DMS 273 (cell line): ENCODE results near the gene TAF1D.
"Not testable (repeated sequence)": the region's sequence is repeated elsewhere in the genome, so short reads cannot be mapped to it uniquely, and the experiment has no call there.

Source experiments
- DNase-seq: peaks from one replicate; lab custom pipeline; 2025; ENCODE audit not compliant: unreplicated experiment; lab: John Stamatoyannopoulos, UW

TAF1D gene

GRCh38 chr11:93751001-93751400 lies 9.7 kb upstream of the TAF1D start:
- DNase-seq: no peak

- no peak for DNase-seq
These were observed 5.8 kb upstream of the TAF1D start for GRCh38 chr11:93747122-93747521.

GRCh38 chr11:93746101-93746500 lies 4.8 kb upstream of the TAF1D start:
- no peak for DNase-seq

GRCh38 chr11:93745005-93745755 lies 3.9 kb upstream of the TAF1D start:
- not testable (repeated sequence) for DNase-seq

- DNase-seq: no peak
These were observed 3.3 kb upstream of the TAF1D start for GRCh38 chr11:93744669-93745004.

GRCh38 chr11:93743291-93743690 lies 2.0 kb upstream of the TAF1D start:
- DNase-seq: no peak

- peak; percentile 64 for DNase-seq
These were observed 559 bp upstream of the TAF1D start for GRCh38 chr11:93741882-93742226.

GRCh38 chr11:93740730-93741093 lies 583 bp downstream of the TAF1D start:
- DNase-seq: peak; percentile 71

GRCh38 chr11:93740031-93740729 lies 1.1 kb downstream of the TAF1D start:
- peak; percentile 22 for DNase-seq

GRCh38 chr11:93738647-93739081 lies 2.6 kb downstream of the TAF1D start:
- DNase-seq: peak; percentile 14

- peak; percentile 13 for DNase-seq
These were observed 3.2 kb downstream of the TAF1D start for GRCh38 chr11:93737904-93738612.

- no peak for DNase-seq
These were observed 5.2 kb downstream of the TAF1D start for GRCh38 chr11:93736129-93736528.

GRCh38 chr11:93735627-93736026 lies 5.7 kb downstream of the TAF1D start:
- no peak for DNase-seq

- DNase-seq: peak; percentile 17
These were observed 6.7 kb downstream of the TAF1D start for GRCh38 chr11:93734427-93735222.

- peak; percentile 6 for DNase-seq
These were observed 7.8 kb downstream of the TAF1D start for GRCh38 chr11:93733474-93733873.

GRCh38 chr11:93732237-93732892 lies 8.9 kb downstream of the TAF1D start:
- peak; percentile 12 for DNase-seq

- peak; percentile 15 for DNase-seq
These were observed 10.9 kb downstream of the TAF1D start for GRCh38 chr11:93730108-93731107.

GRCh38 chr11:93729129-93729616 lies 12.1 kb downstream of the TAF1D start:
- DNase-seq: peak; percentile 36

GRCh38 chr11:93728792-93729128 lies 12.5 kb downstream of the TAF1D start:
- peak; percentile 36 for DNase-seq
